ENCODE data around the gene ZNF48.

GRCh38 chr16:30348929-30349328, 46.3 kb upstream of the ZNF48 start:
- TF ChIP-seq POLR2AphosphoS5 (IDR thresholded peaks at IDR 0.05; ENCODE audit: low read depth, low read length) (no peak), REST (IDR thresholded peaks at IDR 0.05; ENCODE audit: insufficient read depth in 1 of 2, low read depth in 2 of 2, low read length in 2 of 2) (no peak), TAF1 (IDR thresholded peaks at IDR 0.05; ENCODE audit: borderline replicate concordance, insufficient read depth, low read length) (no peak)

Measured in PFSK-1 (cell line).